K562 (cell line): ENCODE measurements around the gene CCDC116. TPM values are rescaled to one million over a fixed set of nuclear protein-coding genes. Genes with fewer than 3 reads are reported as not detected.

Experiments used
- ATAC-seq: fragments of 200-7000 bp; cut with Tn5 transposase; 3 replicates; pipeline ENCODE4 v1.9.1; 2020; ENCODE audit warnings: moderate library complexity
- BruUV-seq: library from RNA; stranded (reverse); fragments of 400-500 nt; replicated peaks from 2 replicates; lab custom pipeline; 2021; lab: Mats Ljungman, UMichigan
- CTCF ChIA-PET: fragments of 300-600 bp; formaldehyde crosslinking; extraction: SDS; loops from one replicate; lab custom pipeline; 2021; ENCODE audit warnings: low intra/inter-chr PET ratio; lab: Yijun Ruan, JAX
- POLR2A ChIA-PET: fragments of 300-600, 350-650 bp; sonication (Branson Sonifier 250); formaldehyde crosslinking; extraction: SDS; loops from one replicate; lab custom pipeline; 2021; ENCODE audit warnings: antibody characterized with exemption, inconsistent platforms; lab: Yijun Ruan, JAX
- DNase-seq, 4 experiments: peaks; one replicate each; pipeline versions ENCODE4 v3.0.0 to v3.0.0-alpha.2; 2011 to 2018; ENCODE audit warnings: low spot score in 3 of 4, mixed read lengths in 3 of 4; ENCODE audit errors: extremely low read depth in 1 of 4
- FAIRE-seq: peaks from 2 replicates; lab custom pipeline; 2011; peaks lifted over from hg19 to GRCh38; lab: Jason Lieb, UNC
- H2AFZ ChIP-seq: 2 replicates; pipeline ENCODE4 v1.6.0; 2011; ENCODE audit warnings: low read depth, low read length, control low read depth, inconsistent platforms
- H3K27ac ChIP-seq: fragments of 200-600 bp; 3 replicates; pipeline ENCODE4 v1.8.0; 2011; ENCODE audit warnings: low read depth, mild to moderate bottlenecking, control low read depth, inconsistent platforms, low read length, moderate library complexity, mixed read lengths; ENCODE audit errors: extremely low read depth
- H3K27me3 ChIP-seq, 2 experiments: fragments of 300-600 bp in 1 of 2; 2 replicates in 1 of 2; 3 replicates in 1 of 2; pipeline versions ENCODE4 v1.6.0 to v1.8.0; 2011; ENCODE audit warnings: inconsistent platforms in 2 of 2, low read length in 2 of 2, mild to moderate bottlenecking in 1 of 2, mixed read lengths in 1 of 2, moderate library complexity in 1 of 2; ENCODE audit not compliant: control insufficient read depth in 2 of 2, insufficient read depth in 2 of 2
- H3K36me3 ChIP-seq: fragments of 300-600 bp; 3 replicates; pipeline ENCODE4 v1.8.0; 2011; ENCODE audit warnings: mild to moderate bottlenecking, low read length, inconsistent platforms; ENCODE audit not compliant: control insufficient read depth, insufficient read depth
- H3K4me1 ChIP-seq, 2 experiments: fragments of 200-600 bp in 1 of 2; replicated peaks in 1 of 2; 2 replicates in 1 of 2; 3 replicates in 1 of 2; pipeline versions ENCODE4 v1.5.1 to v1.8.0; 2011; ENCODE audit warnings: inconsistent platforms in 2 of 2, low read length in 2 of 2, mild to moderate bottlenecking in 1 of 2, mixed read lengths in 1 of 2, moderate library complexity in 1 of 2; ENCODE audit not compliant: control insufficient read depth in 2 of 2, insufficient read depth in 2 of 2
- H3K4me2 ChIP-seq: 2 replicates; pipeline ENCODE4 v1.6.1; 2011; ENCODE audit warnings: low read length, control low read depth, inconsistent platforms, mixed read lengths; ENCODE audit not compliant: insufficient read depth
- H3K4me3 ChIP-seq: fragments of 200-600 bp; sonication (generic), shearing (Covaris generic); 2 replicates; pipeline ENCODE4 v1.5.1; 2016; ENCODE audit warnings: control low read depth, inconsistent platforms
- H3K79me2 ChIP-seq: fragments of 200-600 bp; 3 replicates; pipeline ENCODE4 v1.8.0; 2011; ENCODE audit warnings: low read length, inconsistent platforms; ENCODE audit not compliant: control insufficient read depth, insufficient read depth
- H3K9ac ChIP-seq, 2 experiments: 2 replicates each; pipeline versions ENCODE4 v1.6.0 to v1.6.1; 2011; ENCODE audit warnings: low read depth in 2 of 2, low read length in 2 of 2, control low read depth in 1 of 2, inconsistent platforms in 1 of 2, mild to moderate bottlenecking in 1 of 2, mixed read lengths in 1 of 2; ENCODE audit not compliant: insufficient read depth in 1 of 2
- H3K9me1 ChIP-seq: one replicate; pipeline ENCODE4 v1.6.0; 2011; ENCODE audit warnings: inconsistent platforms, mild to moderate bottlenecking, low read length, moderate library complexity; ENCODE audit not compliant: control insufficient read depth, insufficient read depth
- H3K9me3 ChIP-seq: replicated peaks from 2 replicates; pipeline ENCODE4 v1.5.1; 2011; ENCODE audit warnings: low read depth, low read length, inconsistent platforms; ENCODE audit not compliant: control insufficient read depth, insufficient read depth
- H4K20me1 ChIP-seq: replicated peaks from 2 replicates; pipeline ENCODE4 v1.6.1; 2011; ENCODE audit warnings: low read length, inconsistent platforms, mixed read lengths; ENCODE audit not compliant: control insufficient read depth, insufficient read depth
- E2F5 ChIP-seq: sonication (generic); formaldehyde crosslinking; IDR thresholded peaks from 2 replicates; pipeline ENCODE4 v1.8.0; 2022; ENCODE audit warnings: mild to moderate bottlenecking, missing genetic modification reagents
- FOS ChIP-seq: IDR thresholded peaks from 3 replicates; pipeline ENCODE4 v1.6.1; 2011; ENCODE audit not compliant: insufficient read length; ENCODE audit errors: extremely low read depth
- HOXB6 ChIP-seq: fragments of 250-450 bp; sonication (Bioruptor Pico); IDR thresholded peaks from 2 replicates; pipeline ENCODE4 v1.5.1; 2022; ENCODE audit warnings: mild to moderate bottlenecking, borderline replicate concordance
- KDM4B ChIP-seq, 2 experiments: fragments of 450-650 bp in 1 of 2; sonication (generic) in 1 of 2; IDR thresholded peaks; 2 replicates each; pipeline ENCODE4 v1.6.1; 2016 to 2017; ENCODE audit warnings: borderline replicate concordance in 2 of 2, antibody characterized with exemption in 1 of 2, low read depth in 1 of 2, mild to moderate bottlenecking in 1 of 2
- MTF1 ChIP-seq: fragments of 250-450 bp; sonication (Bioruptor Pico); IDR thresholded peaks from 2 replicates; pipeline ENCODE4 v1.9.0; 2021; ENCODE audit warnings: moderate library complexity, mild to moderate bottlenecking, inconsistent platforms, borderline replicate concordance
- NCOA4 ChIP-seq: fragments of 450-650 bp; IDR thresholded peaks from 2 replicates; pipeline ENCODE4 v1.6.1; 2018; ENCODE audit warnings: mild to moderate bottlenecking; ENCODE audit not compliant: partially characterized antibody
- SRSF9 ChIP-seq: fragments of 200-400 bp; formaldehyde crosslinking; IDR thresholded peaks from 2 replicates; pipeline ENCODE4 v1.6.1; 2017; ENCODE audit warnings: low read depth, low read length, borderline replicate concordance
- TCF7 ChIP-seq: sonication (generic); IDR thresholded peaks from 2 replicates; pipeline ENCODE4 v1.6.1; 2016; ENCODE audit warnings: antibody characterized with exemption, borderline replicate concordance
- TEAD2 ChIP-seq: fragments of 450-650 bp; IDR thresholded peaks from 2 replicates; pipeline ENCODE4 v1.6.1; 2016; ENCODE audit warnings: missing genetic modification characterization, control low read depth, missing compliant biosample characterization
- WHSC1 ChIP-seq: IDR thresholded peaks from one replicate; pipeline ENCODE4 v1.6.1; 2012; ENCODE audit warnings: low read length, control low read depth, inconsistent platforms
- WGBS: fragments of 100-300 bp; shearing (Covaris generic); methylation state at CpG from one replicate; pipeline ENCODE4 v1.1.6; 2016; ENCODE audit warnings: low coverage, mixed read lengths; ENCODE audit not compliant: insufficient coverage; ENCODE audit errors: missing lambda C conversion rate; 5-methylcytosine and 5-hydroxymethylcytosine counted together
- in situ Hi-C: fragments of 300-500 bp; cut with MboI; formaldehyde crosslinking; loops from 4 replicates; pipeline ENCODE4 v1.15.0; 2018; ENCODE audit warnings: inconsistent platforms, mixed read lengths
- intact Hi-C: fragments of 100-400 bp; cut with micrococcal nuclease; formaldehyde crosslinking; loops from 2 replicates; pipeline ENCODE4 v1.14.2; 2022
- polyA plus RNA-seq, 8 experiments: library from polyadenylated mRNA; depleted of rRNA in 4 of 8; stranded (reverse) in 5 of 8; unstranded in 3 of 8; fragments of >200 nt; fragmentation: Nextera tagmentation in 2 of 8; fragmentation: Illumina TruSeq in 1 of 8; extraction: Ambion mirVana in 2 of 8; extraction: Trizol in 1 of 8; gene quantifications; 2 replicates each; pipeline versions ENCODE4 v1.2.1 to v1.2.3, GENCODE V29; 2011 to 2014; ENCODE audit warnings: inconsistent platforms in 1 of 8, missing spikeins in 1 of 8
- total RNA-seq, 7 experiments: library from RNA; depleted of rRNA in 6 of 7; stranded (reverse); fragments of >200 nt in 6 of 7; fragmentation: Illumina TruSeq in 2 of 7; extraction: Trizol in 2 of 7; gene quantifications; 2 replicates each; pipeline versions ENCODE4 v1.2.1 to v1.2.3, GENCODE V29; 2011 to 2021; ENCODE audit warnings: low replicate concordance in 1 of 7
- TF ChIP-seq, protein P1 (sequence below), 2 experiments: fragments of 450-650 bp; formaldehyde crosslinking in 1 of 2; IDR thresholded peaks; 2 replicates each; pipeline versions ENCODE4 v1.4.0 to v1.6.1; 2014 to 2020; ENCODE audit warnings: mild to moderate bottlenecking in 2 of 2, borderline replicate concordance in 1 of 2, low read depth in 1 of 2

The CCDC116 gene
- total and polyA plus RNA-seq, 9 of the 15 experiments (the other 6 are each of a cell fraction or from before 2014, with no cell fraction given) = 1.6 to 11.3 (median 4.7) TPM

- 72% methylated on average over 6 of the region's 6 CpGs for WGBS
- peak overlapping the region in 1 of 2 experiments; percentile 47; a peak in 1 of 4 replicates for H3K9ac ChIP-seq
- H3K4me1 ChIP-seq = peaks cover 19 to 27% of the 10 kb centered on the region in 2 experiments
- in situ Hi-C loops (no loop called here), intact Hi-C loops (no loop called here)
- CTCF ChIA-PET = no interaction called here
- no peaks in the 10 kb centered on the region for H3K9me3 ChIP-seq
- peaks cover 25% of the 10 kb centered on the region for H3K9me1 ChIP-seq
- no peak overlapping the region for H3K4me2 ChIP-seq
- no peak overlapping the region for H3K4me3 ChIP-seq
- TSS peak; percentile 22 for BruUV-seq
- no peak overlapping the region for H3K27ac ChIP-seq
- peaks cover 67% of the 10 kb centered on the region for H4K20me1 ChIP-seq
- H3K27me3 ChIP-seq = peaks cover 0 to 2% of the 10 kb centered on the region in 2 experiments; a peak in 1 of 5 replicates
- H2AFZ ChIP-seq = no peak overlapping the region
- DNase-seq (no peak), FAIRE-seq (no peak), ATAC-seq (no peak)
- peaks cover 64% of the 10 kb centered on the region; the same call in 2 of the 3 replicates for H3K36me3 ChIP-seq
- POLR2A ChIA-PET = interaction anchor here (0.6 to 76.8 kb wide), 4 partner anchors 6 to 708 kb away, joined by 3 to 4622 read pairs (median 2315); partner anchors contain the start of genes CCDC116, SDF2L1 and YDJC
- H3K79me2 ChIP-seq = peaks cover 94% of the 10 kb centered on the region
- TF ChIP-seq, protein P1, sequence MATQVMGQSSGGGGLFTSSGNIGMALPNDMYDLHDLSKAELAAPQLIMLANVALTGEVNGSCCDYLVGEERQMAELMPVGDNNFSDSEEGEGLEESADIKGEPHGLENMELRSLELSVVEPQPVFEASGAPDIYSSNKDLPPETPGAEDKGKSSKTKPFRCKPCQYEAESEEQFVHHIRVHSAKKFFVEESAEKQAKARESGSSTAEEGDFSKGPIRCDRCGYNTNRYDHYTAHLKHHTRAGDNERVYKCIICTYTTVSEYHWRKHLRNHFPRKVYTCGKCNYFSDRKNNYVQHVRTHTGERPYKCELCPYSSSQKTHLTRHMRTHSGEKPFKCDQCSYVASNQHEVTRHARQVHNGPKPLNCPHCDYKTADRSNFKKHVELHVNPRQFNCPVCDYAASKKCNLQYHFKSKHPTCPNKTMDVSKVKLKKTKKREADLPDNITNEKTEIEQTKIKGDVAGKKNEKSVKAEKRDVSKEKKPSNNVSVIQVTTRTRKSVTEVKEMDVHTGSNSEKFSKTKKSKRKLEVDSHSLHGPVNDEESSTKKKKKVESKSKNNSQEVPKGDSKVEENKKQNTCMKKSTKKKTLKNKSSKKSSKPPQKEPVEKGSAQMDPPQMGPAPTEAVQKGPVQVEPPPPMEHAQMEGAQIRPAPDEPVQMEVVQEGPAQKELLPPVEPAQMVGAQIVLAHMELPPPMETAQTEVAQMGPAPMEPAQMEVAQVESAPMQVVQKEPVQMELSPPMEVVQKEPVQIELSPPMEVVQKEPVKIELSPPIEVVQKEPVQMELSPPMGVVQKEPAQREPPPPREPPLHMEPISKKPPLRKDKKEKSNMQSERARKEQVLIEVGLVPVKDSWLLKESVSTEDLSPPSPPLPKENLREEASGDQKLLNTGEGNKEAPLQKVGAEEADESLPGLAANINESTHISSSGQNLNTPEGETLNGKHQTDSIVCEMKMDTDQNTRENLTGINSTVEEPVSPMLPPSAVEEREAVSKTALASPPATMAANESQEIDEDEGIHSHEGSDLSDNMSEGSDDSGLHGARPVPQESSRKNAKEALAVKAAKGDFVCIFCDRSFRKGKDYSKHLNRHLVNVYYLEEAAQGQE (IDR thresholded peaks at IDR 0.05; ENCODE audit: borderline replicate concordance) = no peak
- TF ChIP-seq, protein P1 (CRISPR knock-in tag; IDR thresholded peaks at IDR 0.05; ENCODE audit: low read depth) = no peak
- no peak for TF ChIP-seq HOXB6 (CRISPR knock-in tag)
- TF ChIP-seq FOS = no peak
- TF ChIP-seq TEAD2 (tag) = no peak
- no peak for TF ChIP-seq KDM4B (IDR thresholded peaks at IDR 0.05; ENCODE audit: borderline replicate concordance in 2 of 2, low read depth in 1 of 2)
- TF ChIP-seq NCOA4 = no peak
- no peak for TF ChIP-seq E2F5 (CRISPR knock-in tag)
- TF ChIP-seq MTF1 (CRISPR knock-in tag) = no peak; the same call in 1 of the 2 replicates
- TF ChIP-seq TCF7 = no peak
- peak; percentile 13 for TF ChIP-seq WHSC1
- no peak for TF ChIP-seq SRSF9
Observed at GRCh38 chr22:21602579-21602978, 30.0 kb upstream of the CCDC116 start.
